Vagina (tissue), 2 donors: Measurements from ENCODE around the gene DDX51. TPM values are rescaled to one million over a fixed set of nuclear protein-coding genes. Genes with fewer than 3 reads are reported as not detected.
A peak's percentile ranks its signal among the peaks of the same experiment; 100 is the strongest.

Experiments
- DNase-seq, 2 donors: peaks; one replicate each; pipeline ENCODE4 v3.0.0-alpha.2; 2017; ENCODE audit errors: extremely low spot score in 2 of 2
- H3K27ac ChIP-seq: fragments of 200-600 bp; sonication (generic); one replicate; pipeline ENCODE4 v1.5.1; 2019
- H3K27me3 ChIP-seq: fragments of 200-600 bp; sonication (generic); one replicate; pipeline ENCODE4 v1.5.1; 2019
- H3K36me3 ChIP-seq, 2 donors: fragments of 200-600 bp; sonication (generic); one replicate each; pipeline ENCODE4 v1.5.1; 2017 to 2019
- H3K4me1 ChIP-seq: fragments of 200-600 bp; sonication (generic); one replicate; pipeline ENCODE4 v1.5.1; 2019
- H3K4me3 ChIP-seq, 2 donors: fragments of 200-600 bp; sonication (generic); 1 replicate in 1 of 2; 2 replicates in 1 of 2; pipeline ENCODE4 v1.5.1; 2016 to 2019
- H3K9me3 ChIP-seq: fragments of 200-600 bp; sonication (generic); one replicate; pipeline ENCODE4 v1.5.1; 2019
- POLR2A ChIP-seq, 2 donors: fragments of 450-650 bp; IDR thresholded peaks; one replicate each; pipeline ENCODE4 v1.6.1; 2017; ENCODE audit warnings: antibody characterized with exemption in 2 of 2, mild to moderate bottlenecking in 2 of 2, moderate library complexity in 2 of 2
- POLR2AphosphoS5 ChIP-seq, 2 donors: sonication (generic); formaldehyde crosslinking; IDR thresholded peaks; one replicate each; pipeline ENCODE4 v1.9.0; 2017; ENCODE audit warnings: antibody characterized with exemption in 2 of 2, mild to moderate bottlenecking in 2 of 2, low read depth in 1 of 2; ENCODE audit not compliant: insufficient read depth in 1 of 2
- intact Hi-C: fragments of 100-400 bp; cut with DNase I; formaldehyde crosslinking; loops from one replicate; pipeline ENCODE4 v1.15.1; 2023
- total RNA-seq: library from RNA; depleted of rRNA; stranded (reverse); fragments of >200 nt; gene quantifications from one replicate; pipeline ENCODE4 v1.2.3, GENCODE V29; 2016
- TF ChIP-seq, protein P1 (sequence below), 3 experiments: fragments of 450-650 bp in 2 of 3; fragments of 200-600 bp in 1 of 3; sonication (generic) in 1 of 3; IDR thresholded peaks; one replicate each; pipeline ENCODE4 v1.5.1; 2017 to 2019; ENCODE audit warnings: antibody characterized with exemption in 3 of 3, mild to moderate bottlenecking in 2 of 3, moderate library complexity in 2 of 3

Gene DDX51
- total RNA-seq, 1 donor from 2014 or later, result 11.3 TPM

DNA sequence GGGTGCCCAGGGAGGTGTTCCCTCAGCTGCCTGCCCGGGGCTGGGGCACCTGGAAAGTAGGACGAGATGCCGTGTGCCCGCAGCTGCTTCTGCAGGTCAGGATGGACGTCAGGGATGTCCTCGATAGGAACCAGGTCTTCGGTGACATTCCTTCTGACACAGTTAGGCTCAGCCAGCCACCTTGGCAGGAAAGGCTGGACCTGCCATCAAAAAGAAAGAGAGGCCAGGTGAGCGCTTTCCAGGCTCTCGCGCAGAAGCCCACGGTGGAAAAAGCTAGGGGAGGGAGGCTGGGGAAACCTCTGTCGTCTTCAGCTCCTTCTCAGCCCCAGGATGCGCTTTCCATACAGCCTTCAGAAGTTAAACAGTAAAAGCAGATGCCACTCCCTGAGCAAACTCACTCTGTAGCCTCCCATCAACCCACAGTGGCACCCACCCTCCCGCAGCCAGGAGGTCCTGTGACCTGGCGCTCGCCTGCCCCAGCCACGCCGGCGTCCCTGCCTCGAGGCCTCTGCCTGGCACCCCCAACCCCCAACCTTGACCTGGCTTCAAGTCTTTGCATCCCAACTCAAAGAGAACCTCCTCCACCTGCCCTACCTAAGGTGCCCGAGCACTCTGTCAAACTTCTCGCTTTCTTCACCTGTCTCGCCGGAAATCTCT lies 1.3 kb downstream of the DDX51 start:
- intact Hi-C loops, result no loop called here
- H3K27ac ChIP-seq, result no peak overlapping the region
- H3K36me3 ChIP-seq, result peaks cover 0 to 45% of the 10 kb centered on the region in 2 donors
- peaks cover 31% of the 10 kb centered on the region for H3K4me1 ChIP-seq
- TF ChIP-seq, protein P1, sequence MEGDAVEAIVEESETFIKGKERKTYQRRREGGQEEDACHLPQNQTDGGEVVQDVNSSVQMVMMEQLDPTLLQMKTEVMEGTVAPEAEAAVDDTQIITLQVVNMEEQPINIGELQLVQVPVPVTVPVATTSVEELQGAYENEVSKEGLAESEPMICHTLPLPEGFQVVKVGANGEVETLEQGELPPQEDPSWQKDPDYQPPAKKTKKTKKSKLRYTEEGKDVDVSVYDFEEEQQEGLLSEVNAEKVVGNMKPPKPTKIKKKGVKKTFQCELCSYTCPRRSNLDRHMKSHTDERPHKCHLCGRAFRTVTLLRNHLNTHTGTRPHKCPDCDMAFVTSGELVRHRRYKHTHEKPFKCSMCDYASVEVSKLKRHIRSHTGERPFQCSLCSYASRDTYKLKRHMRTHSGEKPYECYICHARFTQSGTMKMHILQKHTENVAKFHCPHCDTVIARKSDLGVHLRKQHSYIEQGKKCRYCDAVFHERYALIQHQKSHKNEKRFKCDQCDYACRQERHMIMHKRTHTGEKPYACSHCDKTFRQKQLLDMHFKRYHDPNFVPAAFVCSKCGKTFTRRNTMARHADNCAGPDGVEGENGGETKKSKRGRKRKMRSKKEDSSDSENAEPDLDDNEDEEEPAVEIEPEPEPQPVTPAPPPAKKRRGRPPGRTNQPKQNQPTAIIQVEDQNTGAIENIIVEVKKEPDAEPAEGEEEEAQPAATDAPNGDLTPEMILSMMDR (IDR thresholded peaks at IDR 0.05), result no peak
- no peak for TF ChIP-seq POLR2AphosphoS5 (IDR thresholded peaks at IDR 0.05; ENCODE audit: insufficient read depth in 1 of 2, low read depth in 1 of 2)
- TF ChIP-seq POLR2A (IDR thresholded peaks at IDR 0.05), result no peak
- H3K9me3 ChIP-seq, result no peaks in the 10 kb centered on the region
- H3K27me3 ChIP-seq, result no peaks in the 10 kb centered on the region
- H3K4me3 ChIP-seq, result peak overlapping the region; percentile 81 to 87
- DNase-seq, result no peak

DNA sequence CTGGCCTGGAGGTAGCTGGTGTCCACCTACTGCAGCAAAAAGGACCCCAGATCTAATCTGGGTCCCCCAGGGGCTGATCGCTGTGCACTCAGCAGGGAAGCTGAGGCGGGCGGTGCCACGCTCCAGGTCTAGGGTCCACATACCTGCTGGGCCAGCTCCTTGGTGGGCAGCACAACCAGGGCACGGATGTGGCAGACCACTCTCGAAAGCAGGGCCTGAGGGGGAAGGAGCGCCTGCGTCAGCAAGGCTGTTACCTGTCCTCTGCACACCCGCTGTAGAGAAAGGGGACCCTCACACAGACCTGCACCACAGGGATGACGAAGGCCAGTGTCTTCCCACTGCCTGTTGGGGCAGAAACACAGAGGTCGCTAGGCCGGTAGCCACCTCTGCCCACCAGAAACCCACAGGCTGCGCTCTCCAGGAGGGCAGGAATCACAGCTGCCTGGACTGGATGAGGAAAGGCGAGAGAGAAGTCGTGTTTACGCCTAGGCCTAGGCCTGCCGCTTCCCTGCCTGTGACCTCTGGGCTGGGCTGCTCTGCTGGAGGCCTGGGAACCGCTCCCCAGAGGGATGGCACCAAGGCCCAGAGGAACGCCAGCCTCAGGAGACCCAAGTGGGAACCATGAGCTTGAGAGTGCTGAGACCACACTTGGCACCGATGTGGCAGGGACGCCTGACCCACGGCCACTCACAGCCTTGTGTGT lies 2.0 kb downstream of the DDX51 start:
- Histone ChIP-seq H3K4me1 (peaks cover 31% of the 10 kb centered on the region), H3K9me3 (no peaks in the 10 kb centered on the region), H3K27ac (no peak overlapping the region), H3K27me3 (no peaks in the 10 kb centered on the region), H3K4me3 (no peak overlapping the region), H3K36me3 (peaks cover 0 to 45% of the 10 kb centered on the region in 2 donors)
- DNase-seq, result no peak
- intact Hi-C loops, result no loop called here
- TF ChIP-seq, protein P1 (IDR thresholded peaks at IDR 0.05), result no peak
- TF ChIP-seq POLR2A (IDR thresholded peaks at IDR 0.05) (no peak), POLR2AphosphoS5 (IDR thresholded peaks at IDR 0.05; ENCODE audit: insufficient read depth in 1 of 2, low read depth in 1 of 2) (no peak)

DNA sequence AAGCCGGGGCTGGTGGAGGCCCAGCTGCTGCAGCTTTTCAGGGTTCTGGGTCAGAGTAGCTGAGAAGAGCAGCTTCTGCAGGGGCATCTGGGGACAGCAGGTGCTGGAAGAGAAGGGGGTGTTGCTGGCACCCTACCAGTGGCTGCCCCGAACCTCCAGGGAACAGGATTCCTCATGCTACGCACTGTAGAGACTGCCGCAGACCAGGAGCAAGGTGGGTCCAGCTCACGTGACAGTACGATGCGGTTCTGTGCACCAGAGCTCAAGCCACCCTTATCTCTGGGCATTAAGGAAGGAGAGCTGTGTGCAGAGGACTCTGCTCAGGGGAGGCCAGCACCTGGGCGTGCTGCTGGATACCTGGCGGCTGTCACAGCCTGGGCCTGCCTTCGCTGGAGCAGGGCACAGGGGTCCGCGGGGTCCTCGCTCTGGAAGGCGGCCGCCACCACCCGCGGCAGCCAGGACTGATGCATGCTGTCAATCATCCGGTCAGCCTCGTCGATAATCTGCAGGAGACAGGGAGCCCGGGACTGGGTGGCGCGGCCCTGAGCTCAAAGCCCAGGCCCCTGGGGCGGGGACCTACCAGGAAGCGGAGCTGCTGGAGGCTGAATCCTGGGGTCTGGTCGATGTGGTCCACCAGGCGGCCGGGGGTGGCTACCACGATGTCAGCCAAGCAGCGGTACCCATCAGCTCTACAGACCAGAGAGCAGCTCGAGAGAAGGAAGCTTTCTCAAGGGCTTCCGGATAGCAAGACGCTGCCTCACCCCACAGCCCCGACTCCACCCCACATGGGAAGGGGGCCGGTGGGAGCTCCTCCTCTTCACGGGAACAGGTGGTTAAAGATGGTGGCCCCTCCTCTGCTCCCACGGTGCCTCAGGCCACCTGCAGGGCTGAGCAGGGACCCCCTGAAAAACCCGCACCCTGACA lies 2.9 kb downstream of the DDX51 start:
- Histone ChIP-seq H3K4me3 (no peak overlapping the region), H3K27me3 (no peaks in the 10 kb centered on the region), H3K36me3 (peaks cover 0 to 45% of the 10 kb centered on the region in 2 donors), H3K27ac (no peak overlapping the region), H3K9me3 (no peaks in the 10 kb centered on the region), H3K4me1 (peaks cover 31% of the 10 kb centered on the region)
- TF ChIP-seq, protein P1 (IDR thresholded peaks at IDR 0.05), result no peak
- TF ChIP-seq POLR2AphosphoS5 (IDR thresholded peaks at IDR 0.05; ENCODE audit: insufficient read depth in 1 of 2, low read depth in 1 of 2) (no peak), POLR2A (IDR thresholded peaks at IDR 0.05) (no peak)
- DNase-seq, result no peak
- intact Hi-C loops, result no loop called here

DNA sequence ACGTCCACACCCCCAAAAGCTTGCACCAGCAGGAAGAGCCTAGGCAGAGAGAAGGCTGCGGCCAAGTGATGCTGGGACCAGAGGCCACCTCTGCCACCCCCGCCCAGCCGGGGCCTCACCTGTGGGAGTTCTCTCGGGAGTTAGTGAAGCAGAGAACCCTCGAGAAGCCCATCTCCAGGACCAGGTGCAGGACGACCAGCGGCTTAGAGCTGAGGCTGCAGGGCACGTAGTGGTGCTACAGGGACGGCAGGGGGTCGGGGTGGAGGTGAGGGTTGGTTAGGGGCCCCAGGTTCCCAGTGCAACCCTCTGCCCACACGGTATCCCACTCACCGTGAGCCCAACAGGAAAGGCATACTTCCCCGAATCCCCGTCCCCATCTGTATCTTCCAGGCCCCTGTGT lies 3.6 kb downstream of the DDX51 start:
- peaks cover 0 to 45% of the 10 kb centered on the region in 2 donors for H3K36me3 ChIP-seq
- no peak overlapping the region for H3K27ac ChIP-seq
- H3K9me3 ChIP-seq, result no peaks in the 10 kb centered on the region
- no peak overlapping the region for H3K4me3 ChIP-seq
- no peaks in the 10 kb centered on the region for H3K27me3 ChIP-seq
- TF ChIP-seq, protein P1 (IDR thresholded peaks at IDR 0.05), result no peak
- no peak for TF ChIP-seq POLR2AphosphoS5 (IDR thresholded peaks at IDR 0.05; ENCODE audit: insufficient read depth in 1 of 2, low read depth in 1 of 2)
- intact Hi-C loops, result no loop called here
- DNase-seq, result no peak
- H3K4me1 ChIP-seq, result peaks cover 27% of the 10 kb centered on the region
